Mesothelial cell of epicardium (in vitro differentiated cells): ENCODE measurements around the gene CCL13. TPM values are rescaled to one million over a fixed set of nuclear protein-coding genes. Genes with fewer than 3 reads are reported as not detected.

Experiments used
- DNase-seq, 2 experiments: peaks; one replicate each; pipeline ENCODE4 v3.0.0; 2021; ENCODE audit warnings: low spot score in 2 of 2; ENCODE audit not compliant: unreplicated experiment in 2 of 2
- H3K27ac Mint-ChIP-seq: 2 replicates; pipeline ENCODE4 v1.8.0; 2021; ENCODE audit warnings: mixed read lengths
- H3K27me3 Mint-ChIP-seq: 2 replicates; pipeline ENCODE4 v1.8.0; 2021; ENCODE audit warnings: low read depth, mixed read lengths
- H3K36me3 Mint-ChIP-seq: 2 replicates; pipeline ENCODE4 v1.8.0; 2021; ENCODE audit warnings: mixed read lengths
- H3K4me1 Mint-ChIP-seq: 2 replicates; pipeline ENCODE4 v1.8.0; 2021; ENCODE audit warnings: mixed read lengths
- H3K4me3 Mint-ChIP-seq: 2 replicates; pipeline ENCODE4 v1.8.0; 2021; ENCODE audit warnings: mild to moderate bottlenecking, moderate library complexity, mixed read lengths
- H3K9me3 Mint-ChIP-seq: 2 replicates; pipeline ENCODE4 v1.8.0; 2021; ENCODE audit warnings: mixed read lengths
- CTCF ChIP-seq: fragments of 200-600 bp; sonication (generic); IDR thresholded peaks from one replicate; pipeline ENCODE4 v1.5.0; 2021; ENCODE audit warnings: antibody characterized with exemption; ENCODE audit not compliant: unreplicated experiment
- total RNA-seq: library from RNA; stranded (reverse); gene quantifications from 3 replicates; pipeline ENCODE4 v1.2.1, GENCODE V29; 2021

Gene CCL13
- total RNA-seq, 1 donor from 2014 or later, result not detected

GRCh38 chr17:34370997-34371395 is 14.7 kb downstream of the CCL13 start:
- no peak overlapping the region for H3K4me3 Mint-ChIP-seq
- no peaks in the 10 kb centered on the region for H3K9me3 Mint-ChIP-seq
- no peaks in the 10 kb centered on the region for H3K4me1 Mint-ChIP-seq
- H3K36me3 Mint-ChIP-seq, result no peaks in the 10 kb centered on the region
- no peak for TF ChIP-seq CTCF
- no peak overlapping the region for H3K27ac Mint-ChIP-seq
- peak in 1 of 2 experiments; percentile 14 for DNase-seq
- H3K27me3 Mint-ChIP-seq, result peaks cover 16% of the 10 kb centered on the region

GRCh38 chr17:34371405-34372100 is 15.3 kb downstream of the CCL13 start:
- Mint-ChIP-seq H3K27ac (no peak overlapping the region), H3K4me1 (no peaks in the 10 kb centered on the region), H3K9me3 (no peaks in the 10 kb centered on the region), H3K27me3 (peaks cover 11% of the 10 kb centered on the region), H3K4me3 (no peak overlapping the region), H3K36me3 (no peaks in the 10 kb centered on the region)
- no peak for DNase-seq
- no peak for TF ChIP-seq CTCF

GRCh38 chr17:34374457-34374856 is 18.2 kb downstream of the CCL13 start:
- H3K9me3 Mint-ChIP-seq, result no peaks in the 10 kb centered on the region
- peaks cover 11% of the 10 kb centered on the region for H3K27me3 Mint-ChIP-seq
- no peak overlapping the region for H3K27ac Mint-ChIP-seq
- H3K36me3 Mint-ChIP-seq, result no peaks in the 10 kb centered on the region
- TF ChIP-seq CTCF, result no peak
- H3K4me1 Mint-ChIP-seq, result no peaks in the 10 kb centered on the region
- no peak overlapping the region for H3K4me3 Mint-ChIP-seq
- no peak for DNase-seq

GRCh38 chr17:34375426-34375997 is 19.2 kb downstream of the CCL13 start:
- DNase-seq, result peak in 1 of 2 experiments; percentile 16
- H3K27ac Mint-ChIP-seq, result no peak overlapping the region
- H3K4me3 Mint-ChIP-seq, result no peak overlapping the region
- no peak for TF ChIP-seq CTCF
- peaks cover 16% of the 10 kb centered on the region for H3K27me3 Mint-ChIP-seq
- H3K4me1 Mint-ChIP-seq, result no peaks in the 10 kb centered on the region
- no peaks in the 10 kb centered on the region for H3K9me3 Mint-ChIP-seq
- no peaks in the 10 kb centered on the region for H3K36me3 Mint-ChIP-seq

- Mint-ChIP-seq H3K36me3 (no peaks in the 10 kb centered on the region), H3K4me1 (no peaks in the 10 kb centered on the region)
- no peak for TF ChIP-seq CTCF
These were observed 21.0 kb downstream of the CCL13 start for GRCh38 chr17:34377078-34377823.

More at GRCh38 chr17:34377078-34377823, 21.0 kb downstream of the CCL13 start:
- H3K27ac Mint-ChIP-seq, result no peak overlapping the region
- H3K4me3 Mint-ChIP-seq, result no peak overlapping the region
- DNase-seq, result no peak
- H3K9me3 Mint-ChIP-seq, result no peaks in the 10 kb centered on the region
- peaks cover 21% of the 10 kb centered on the region for H3K27me3 Mint-ChIP-seq
